ENCODE results near the gene ZNF302. TPM values are rescaled to one million over a fixed set of nuclear protein-coding genes. Genes with fewer than 3 reads are reported as not detected.

The ZNF302 gene
- total and polyA plus RNA-seq, 2 experiments from 2014 or later: 16.6 to 27.4 TPM

DNA sequence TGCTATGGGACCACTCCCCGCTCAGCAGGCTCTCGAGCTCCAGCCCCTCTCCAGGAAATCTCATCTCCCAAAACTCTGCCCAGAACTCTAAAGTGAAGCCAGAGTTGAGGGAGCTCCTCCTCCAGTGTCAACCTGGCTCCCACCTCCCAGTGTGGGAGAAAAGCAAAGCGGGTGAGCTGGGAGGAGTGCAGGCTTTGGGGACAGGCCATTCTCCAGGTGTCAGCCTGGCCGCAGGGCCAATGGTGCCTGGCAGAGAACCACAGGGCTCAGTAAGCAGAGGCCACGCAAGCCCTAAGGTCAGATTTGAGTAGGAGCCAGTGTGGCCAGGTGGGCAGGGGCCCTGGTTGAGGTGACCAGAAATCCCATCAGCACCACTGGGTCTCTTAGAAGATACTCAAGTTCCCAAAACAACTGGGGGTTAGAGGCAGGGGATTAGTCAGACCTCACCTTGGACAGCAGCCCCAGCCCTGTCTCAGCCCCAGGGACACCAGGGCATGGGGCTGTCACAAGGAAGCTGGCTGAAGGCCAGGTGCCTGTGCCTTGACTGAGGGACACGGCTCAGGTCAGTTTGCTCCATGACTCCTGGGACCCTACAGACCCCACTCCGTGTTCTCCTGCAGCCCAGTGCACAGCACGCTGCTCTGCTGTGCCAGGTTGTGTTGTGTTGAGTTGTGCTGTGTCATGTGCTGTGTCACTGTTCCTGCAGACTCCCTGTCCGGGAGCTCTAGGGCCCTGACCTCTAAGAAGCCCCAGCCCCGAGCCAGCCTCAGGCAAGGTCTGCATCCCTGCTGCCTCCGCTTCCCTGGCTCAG is 53.7 kb downstream of the ZNF302 start:
- Histone ChIP-seq H2AFZ (no peak overlapping the region), H3K4me2 (no peak overlapping the region), H3K36me3 (ENCODE audit: insufficient read depth) (no peaks in the 10 kb centered on the region), H4K20me1 (replicated peaks; ENCODE audit: insufficient read depth) (no peaks in the 10 kb centered on the region), H3K4me3 (no peak overlapping the region), H3F3A (replicated peaks; ENCODE audit: low read depth) (no peaks in the 10 kb centered on the region), H3K27ac (ENCODE audit: low read depth) (no peak overlapping the region), H3K9me2 (ENCODE audit: insufficient read depth) (no peaks in the 10 kb centered on the region), H3K4me1 (ENCODE audit: insufficient read depth) (peaks cover 6% of the 10 kb centered on the region), H3K79me2 (replicated peaks; ENCODE audit: insufficient read depth) (no peaks in the 10 kb centered on the region), H3K27me3 (ENCODE audit: insufficient read depth) (no peaks in the 10 kb centered on the region)
- no peaks in the 10 kb centered on the region; the same call in 1 of the 3 replicates for H3K36me3 Mint-ChIP-seq (ENCODE audit: low read depth)
- peaks cover 7% of the 10 kb centered on the region; the same call in 2 of the 3 replicates for H3K9me3 Mint-ChIP-seq
- H3K27ac Mint-ChIP-seq: peak overlapping the region; percentile 52; the same call in 1 of the 2 replicates
- ATAC-seq (no peak), DNase-seq (ENCODE audit: low spot score) (no peak)
- H3K4me1 Mint-ChIP-seq: peaks cover 11% of the 10 kb centered on the region
- no peak for TF ChIP-seq POLR2AphosphoS5 (IDR thresholded peaks at IDR 0.05; ENCODE audit: low read depth)
- TF ChIP-seq, protein P1, sequence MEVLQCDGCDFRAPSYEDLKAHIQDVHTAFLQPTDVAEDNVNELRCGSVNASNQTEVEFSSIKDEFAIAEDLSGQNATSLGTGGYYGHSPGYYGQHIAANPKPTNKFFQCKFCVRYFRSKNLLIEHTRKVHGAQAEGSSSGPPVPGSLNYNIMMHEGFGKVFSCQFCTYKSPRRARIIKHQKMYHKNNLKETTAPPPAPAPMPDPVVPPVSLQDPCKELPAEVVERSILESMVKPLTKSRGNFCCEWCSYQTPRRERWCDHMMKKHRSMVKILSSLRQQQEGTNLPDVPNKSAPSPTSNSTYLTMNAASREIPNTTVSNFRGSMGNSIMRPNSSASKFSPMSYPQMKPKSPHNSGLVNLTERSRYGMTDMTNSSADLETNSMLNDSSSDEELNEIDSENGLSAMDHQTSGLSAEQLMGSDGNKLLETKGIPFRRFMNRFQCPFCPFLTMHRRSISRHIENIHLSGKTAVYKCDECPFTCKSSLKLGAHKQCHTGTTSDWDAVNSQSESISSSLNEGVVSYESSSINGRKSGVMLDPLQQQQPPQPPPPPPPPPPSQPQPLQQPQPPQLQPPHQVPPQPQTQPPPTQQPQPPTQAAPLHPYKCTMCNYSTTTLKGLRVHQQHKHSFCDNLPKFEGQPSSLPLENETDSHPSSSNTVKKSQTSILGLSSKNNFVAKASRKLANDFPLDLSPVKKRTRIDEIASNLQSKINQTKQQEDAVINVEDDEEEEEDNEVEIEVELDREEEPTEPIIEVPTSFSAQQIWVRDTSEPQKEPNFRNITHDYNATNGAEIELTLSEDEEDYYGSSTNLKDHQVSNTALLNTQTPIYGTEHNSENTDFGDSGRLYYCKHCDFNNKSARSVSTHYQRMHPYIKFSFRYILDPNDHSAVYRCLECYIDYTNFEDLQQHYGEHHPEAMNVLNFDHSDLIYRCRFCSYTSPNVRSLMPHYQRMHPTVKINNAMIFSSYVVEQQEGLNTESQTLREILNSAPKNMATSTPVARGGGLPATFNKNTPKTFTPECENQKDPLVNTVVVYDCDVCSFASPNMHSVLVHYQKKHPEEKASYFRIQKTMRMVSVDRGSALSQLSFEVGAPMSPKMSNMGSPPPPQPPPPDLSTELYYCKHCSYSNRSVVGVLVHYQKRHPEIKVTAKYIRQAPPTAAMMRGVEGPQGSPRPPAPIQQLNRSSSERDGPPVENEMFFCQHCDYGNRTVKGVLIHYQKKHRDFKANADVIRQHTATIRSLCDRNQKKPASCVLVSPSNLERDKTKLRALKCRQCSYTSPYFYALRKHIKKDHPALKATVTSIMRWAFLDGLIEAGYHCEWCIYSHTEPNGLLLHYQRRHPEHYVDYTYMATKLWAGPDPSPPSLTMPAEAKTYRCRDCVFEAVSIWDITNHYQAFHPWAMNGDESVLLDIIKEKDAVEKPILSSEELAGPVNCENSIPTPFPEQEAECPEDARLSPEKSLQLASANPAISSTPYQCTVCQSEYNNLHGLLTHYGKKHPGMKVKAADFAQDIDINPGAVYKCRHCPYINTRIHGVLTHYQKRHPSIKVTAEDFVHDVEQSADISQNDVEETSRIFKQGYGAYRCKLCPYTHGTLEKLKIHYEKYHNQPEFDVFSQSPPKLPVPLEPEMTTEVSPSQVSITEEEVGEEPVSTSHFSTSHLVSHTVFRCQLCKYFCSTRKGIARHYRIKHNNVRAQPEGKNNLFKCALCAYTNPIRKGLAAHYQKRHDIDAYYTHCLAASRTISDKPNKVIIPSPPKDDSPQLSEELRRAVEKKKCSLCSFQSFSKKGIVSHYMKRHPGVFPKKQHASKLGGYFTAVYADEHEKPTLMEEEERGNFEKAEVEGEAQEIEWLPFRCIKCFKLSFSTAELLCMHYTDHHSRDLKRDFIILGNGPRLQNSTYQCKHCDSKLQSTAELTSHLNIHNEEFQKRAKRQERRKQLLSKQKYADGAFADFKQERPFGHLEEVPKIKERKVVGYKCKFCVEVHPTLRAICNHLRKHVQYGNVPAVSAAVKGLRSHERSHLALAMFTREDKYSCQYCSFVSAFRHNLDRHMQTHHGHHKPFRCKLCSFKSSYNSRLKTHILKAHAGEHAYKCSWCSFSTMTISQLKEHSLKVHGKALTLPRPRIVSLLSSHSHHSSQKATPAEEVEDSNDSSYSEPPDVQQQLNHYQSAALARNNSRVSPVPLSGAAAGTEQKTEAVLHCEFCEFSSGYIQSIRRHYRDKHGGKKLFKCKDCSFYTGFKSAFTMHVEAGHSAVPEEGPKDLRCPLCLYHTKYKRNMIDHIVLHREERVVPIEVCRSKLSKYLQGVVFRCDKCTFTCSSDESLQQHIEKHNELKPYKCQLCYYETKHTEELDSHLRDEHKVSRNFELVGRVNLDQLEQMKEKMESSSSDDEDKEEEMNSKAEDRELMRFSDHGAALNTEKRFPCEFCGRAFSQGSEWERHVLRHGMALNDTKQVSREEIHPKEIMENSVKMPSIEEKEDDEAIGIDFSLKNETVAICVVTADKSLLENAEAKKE (CRISPR knock-in tag; IDR thresholded peaks at IDR 0.05): no peak
- TF ChIP-seq, protein P2, sequence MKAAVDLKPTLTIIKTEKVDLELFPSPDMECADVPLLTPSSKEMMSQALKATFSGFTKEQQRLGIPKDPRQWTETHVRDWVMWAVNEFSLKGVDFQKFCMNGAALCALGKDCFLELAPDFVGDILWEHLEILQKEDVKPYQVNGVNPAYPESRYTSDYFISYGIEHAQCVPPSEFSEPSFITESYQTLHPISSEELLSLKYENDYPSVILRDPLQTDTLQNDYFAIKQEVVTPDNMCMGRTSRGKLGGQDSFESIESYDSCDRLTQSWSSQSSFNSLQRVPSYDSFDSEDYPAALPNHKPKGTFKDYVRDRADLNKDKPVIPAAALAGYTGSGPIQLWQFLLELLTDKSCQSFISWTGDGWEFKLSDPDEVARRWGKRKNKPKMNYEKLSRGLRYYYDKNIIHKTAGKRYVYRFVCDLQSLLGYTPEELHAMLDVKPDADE (IDR thresholded peaks at IDR 0.05): no peak
- TF ChIP-seq EZH2 (IDR thresholded peaks at IDR 0.05; ENCODE audit: low read depth, unreplicated experiment): no peak
- TF ChIP-seq JUNB (IDR thresholded peaks at IDR 0.05; ENCODE audit: unreplicated experiment): no peak
- TF ChIP-seq, protein P3, sequence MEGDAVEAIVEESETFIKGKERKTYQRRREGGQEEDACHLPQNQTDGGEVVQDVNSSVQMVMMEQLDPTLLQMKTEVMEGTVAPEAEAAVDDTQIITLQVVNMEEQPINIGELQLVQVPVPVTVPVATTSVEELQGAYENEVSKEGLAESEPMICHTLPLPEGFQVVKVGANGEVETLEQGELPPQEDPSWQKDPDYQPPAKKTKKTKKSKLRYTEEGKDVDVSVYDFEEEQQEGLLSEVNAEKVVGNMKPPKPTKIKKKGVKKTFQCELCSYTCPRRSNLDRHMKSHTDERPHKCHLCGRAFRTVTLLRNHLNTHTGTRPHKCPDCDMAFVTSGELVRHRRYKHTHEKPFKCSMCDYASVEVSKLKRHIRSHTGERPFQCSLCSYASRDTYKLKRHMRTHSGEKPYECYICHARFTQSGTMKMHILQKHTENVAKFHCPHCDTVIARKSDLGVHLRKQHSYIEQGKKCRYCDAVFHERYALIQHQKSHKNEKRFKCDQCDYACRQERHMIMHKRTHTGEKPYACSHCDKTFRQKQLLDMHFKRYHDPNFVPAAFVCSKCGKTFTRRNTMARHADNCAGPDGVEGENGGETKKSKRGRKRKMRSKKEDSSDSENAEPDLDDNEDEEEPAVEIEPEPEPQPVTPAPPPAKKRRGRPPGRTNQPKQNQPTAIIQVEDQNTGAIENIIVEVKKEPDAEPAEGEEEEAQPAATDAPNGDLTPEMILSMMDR (conservative IDR thresholded peaks at IDR 0.05; ENCODE audit: low read depth in 2 of 2): no peak
- TF ChIP-seq, protein P4, sequence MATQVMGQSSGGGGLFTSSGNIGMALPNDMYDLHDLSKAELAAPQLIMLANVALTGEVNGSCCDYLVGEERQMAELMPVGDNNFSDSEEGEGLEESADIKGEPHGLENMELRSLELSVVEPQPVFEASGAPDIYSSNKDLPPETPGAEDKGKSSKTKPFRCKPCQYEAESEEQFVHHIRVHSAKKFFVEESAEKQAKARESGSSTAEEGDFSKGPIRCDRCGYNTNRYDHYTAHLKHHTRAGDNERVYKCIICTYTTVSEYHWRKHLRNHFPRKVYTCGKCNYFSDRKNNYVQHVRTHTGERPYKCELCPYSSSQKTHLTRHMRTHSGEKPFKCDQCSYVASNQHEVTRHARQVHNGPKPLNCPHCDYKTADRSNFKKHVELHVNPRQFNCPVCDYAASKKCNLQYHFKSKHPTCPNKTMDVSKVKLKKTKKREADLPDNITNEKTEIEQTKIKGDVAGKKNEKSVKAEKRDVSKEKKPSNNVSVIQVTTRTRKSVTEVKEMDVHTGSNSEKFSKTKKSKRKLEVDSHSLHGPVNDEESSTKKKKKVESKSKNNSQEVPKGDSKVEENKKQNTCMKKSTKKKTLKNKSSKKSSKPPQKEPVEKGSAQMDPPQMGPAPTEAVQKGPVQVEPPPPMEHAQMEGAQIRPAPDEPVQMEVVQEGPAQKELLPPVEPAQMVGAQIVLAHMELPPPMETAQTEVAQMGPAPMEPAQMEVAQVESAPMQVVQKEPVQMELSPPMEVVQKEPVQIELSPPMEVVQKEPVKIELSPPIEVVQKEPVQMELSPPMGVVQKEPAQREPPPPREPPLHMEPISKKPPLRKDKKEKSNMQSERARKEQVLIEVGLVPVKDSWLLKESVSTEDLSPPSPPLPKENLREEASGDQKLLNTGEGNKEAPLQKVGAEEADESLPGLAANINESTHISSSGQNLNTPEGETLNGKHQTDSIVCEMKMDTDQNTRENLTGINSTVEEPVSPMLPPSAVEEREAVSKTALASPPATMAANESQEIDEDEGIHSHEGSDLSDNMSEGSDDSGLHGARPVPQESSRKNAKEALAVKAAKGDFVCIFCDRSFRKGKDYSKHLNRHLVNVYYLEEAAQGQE (IDR thresholded peaks at IDR 0.05; ENCODE audit: unreplicated experiment): no peak
- no peak for TF ChIP-seq EZH2phosphoT487 (IDR thresholded peaks at IDR 0.05; ENCODE audit: unreplicated experiment)
- TF ChIP-seq CREB1 (CRISPR knock-in tag; IDR thresholded peaks at IDR 0.05; ENCODE audit: low read depth): no peak
- no peak for TF ChIP-seq STAT1 (IDR thresholded peaks at IDR 0.05; ENCODE audit: unreplicated experiment)
- no peak for TF ChIP-seq ZNF331 (CRISPR knock-in tag; IDR thresholded peaks at IDR 0.05; ENCODE audit: low read depth)
- TF ChIP-seq NANOG (IDR thresholded peaks at IDR 0.05; ENCODE audit: borderline replicate concordance): no peak
- TF ChIP-seq ZNF114 (CRISPR knock-in tag; IDR thresholded peaks at IDR 0.05): no peak
- H3K4me3 Mint-ChIP-seq: peak overlapping the region; percentile 29; the same call in 1 of the 3 replicates
- peaks cover 4% of the 10 kb centered on the region for H3K27me3 Mint-ChIP-seq (ENCODE audit: insufficient read depth, low read depth, poor library complexity)
